GM12864 (cell line): ENCODE measurements around the gene HCRT.
A peak's percentile ranks its signal among the peaks of the same experiment; 100 is the strongest.

Source experiments
- DNase-seq: peaks from one replicate; pipeline ENCODE4 v3.0.0-alpha.2; 2011; ENCODE audit warnings: low read depth
- H3K4me3 ChIP-seq: 2 replicates; pipeline ENCODE4 v1.5.1; 2011; ENCODE audit warnings: mild to moderate bottlenecking, low read depth, low read length, control low read depth
- CTCF ChIP-seq: IDR thresholded peaks from 2 replicates; pipeline ENCODE4 v1.5.1; 2011; ENCODE audit warnings: low read depth, mild to moderate bottlenecking, moderate library complexity, low read length, control low read depth, inconsistent platforms; ENCODE audit errors: missing control alignments

HCRT gene

DNA sequence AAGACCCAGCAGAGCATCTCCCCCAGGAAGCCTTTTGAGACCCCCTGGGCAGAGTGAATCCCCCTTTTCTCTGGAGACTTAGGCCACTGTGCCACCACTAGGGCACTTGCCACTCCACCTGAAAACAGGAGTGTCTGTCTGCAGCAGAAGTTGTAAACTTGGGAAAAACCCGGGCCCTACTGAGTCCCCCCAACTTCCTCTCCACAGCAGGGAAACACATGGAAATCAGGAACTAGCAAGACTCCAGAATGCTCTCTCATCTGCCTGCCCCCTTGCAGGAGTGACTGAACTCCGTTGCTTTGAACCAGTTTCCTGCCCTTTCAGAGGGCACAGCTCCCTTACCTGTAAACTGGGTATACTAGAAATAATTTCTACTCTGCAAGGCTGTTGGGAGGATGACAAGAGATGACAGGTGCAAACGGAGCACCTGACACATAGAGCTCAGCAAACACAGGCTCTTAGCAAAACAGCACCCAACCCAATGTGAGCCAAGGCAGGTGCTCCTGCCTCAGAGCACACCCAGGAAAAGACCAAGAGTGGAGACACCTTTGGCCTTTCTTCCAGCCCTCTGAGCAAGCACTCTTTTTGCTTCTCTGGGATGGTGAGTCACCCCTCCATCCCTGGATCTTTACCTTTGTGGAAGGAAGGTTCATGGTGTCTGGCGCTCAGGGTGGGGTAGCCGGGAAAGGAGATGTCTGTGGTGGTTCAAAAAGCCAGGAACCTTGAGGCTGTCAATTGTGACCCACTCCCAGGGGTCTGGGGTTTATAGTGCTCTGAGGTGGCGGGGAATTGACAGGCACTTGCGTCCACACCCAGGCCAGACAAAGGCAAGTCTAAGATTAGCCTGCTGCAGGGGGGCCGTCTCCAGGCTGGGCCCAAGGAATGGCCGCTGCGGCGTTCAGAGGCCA, at the start of gene HCRT:
TSS of gene HCRT (minus strand) at position 740 of the 908 bp plus-strand sequence. CDS start at position 653, 87 bp downstream.
- no peak for TF ChIP-seq CTCF
- DNase-seq, result no peak
- peak within 1 kb of the TSS; percentile 17; the same call in 1 of the 2 replicates for H3K4me3 ChIP-seq

DNA sequence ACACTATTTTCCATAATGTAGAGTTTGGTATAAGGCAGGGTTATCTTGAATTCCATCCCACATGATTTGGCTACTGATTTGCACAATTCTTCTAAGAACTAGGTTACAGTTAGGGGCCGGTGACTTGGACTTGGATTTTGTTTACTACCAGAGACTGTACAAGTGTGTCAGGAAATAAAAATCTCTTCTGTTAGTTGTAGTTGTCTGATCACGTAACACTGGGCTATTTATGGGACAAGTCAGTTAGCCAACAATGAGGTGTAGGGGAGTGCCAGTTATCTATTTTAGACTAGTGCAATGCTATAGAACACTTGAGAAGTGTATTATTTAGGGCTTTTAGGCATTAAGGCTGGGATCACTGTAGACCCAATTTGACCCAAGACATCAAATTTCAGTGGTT, 48.7 kb upstream of the HCRT start:
- TF ChIP-seq CTCF, result no peak
- no peak for DNase-seq

DNA sequence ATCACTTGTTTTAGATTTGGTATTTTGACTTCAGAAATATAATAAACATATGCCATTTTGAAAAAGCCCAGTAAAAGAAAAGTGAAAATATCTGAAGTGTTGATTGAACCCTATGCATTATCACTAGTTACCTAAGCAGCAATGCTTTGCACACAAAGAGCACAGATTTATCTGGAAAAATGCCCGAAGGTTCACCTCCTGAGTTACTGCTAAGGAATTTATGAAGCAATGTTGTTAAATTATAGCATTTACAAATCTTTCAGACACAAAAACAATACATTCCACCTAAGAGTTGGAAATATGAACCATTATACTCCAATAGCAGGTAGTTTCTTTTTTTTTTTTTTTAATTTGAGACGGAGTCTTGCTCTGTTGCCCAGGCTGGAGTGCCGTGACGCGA, 47.9 kb upstream of the HCRT start:
- no peak overlapping the region for H3K4me3 ChIP-seq
- no peak for TF ChIP-seq CTCF
- DNase-seq, result no peak

More for the DNA sequence above, 48.7 kb upstream of the HCRT start:
- no peak overlapping the region for H3K4me3 ChIP-seq

GRCh38 chr17:42230225-42230624, 45.0 kb upstream of the HCRT start:
- H3K4me3 ChIP-seq, result no peak overlapping the region
- no peak for DNase-seq
- TF ChIP-seq CTCF, result no peak

GRCh38 chr17:42227849-42228700, 42.8 kb upstream of the HCRT start:
- H3K4me3 ChIP-seq, result no peak overlapping the region
- DNase-seq, result no peak
- TF ChIP-seq CTCF, result no peak

DNA sequence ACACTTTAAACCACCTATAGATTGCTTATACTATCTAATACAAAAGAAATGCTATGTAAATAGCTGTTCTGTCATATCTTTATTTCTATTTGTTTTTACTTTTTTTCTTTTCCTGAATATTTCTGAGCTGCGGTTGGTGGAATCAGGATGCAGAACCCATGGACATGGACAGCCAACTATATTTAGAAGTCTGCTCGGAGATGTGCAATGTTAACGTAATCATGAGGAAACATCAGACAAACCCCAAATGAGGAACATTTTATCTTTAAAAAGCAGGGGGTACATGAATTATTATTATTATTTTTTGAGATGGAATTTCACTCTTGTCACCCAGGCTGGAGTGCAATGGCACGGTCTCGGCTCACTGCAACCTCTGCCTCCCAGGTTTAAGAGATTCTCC, 40.4 kb upstream of the HCRT start:
- H3K4me3 ChIP-seq, result no peak overlapping the region
- no peak for DNase-seq
- no peak for TF ChIP-seq CTCF
